ENCODE data around the gene VIL1. TPM values are rescaled to one million over a fixed set of nuclear protein-coding genes. Genes with fewer than 3 reads are reported as not detected.

VIL1 gene
- total and polyA plus RNA-seq, 2 donors from 2014 or later = 9.0 to 10.5 TPM

DNA sequence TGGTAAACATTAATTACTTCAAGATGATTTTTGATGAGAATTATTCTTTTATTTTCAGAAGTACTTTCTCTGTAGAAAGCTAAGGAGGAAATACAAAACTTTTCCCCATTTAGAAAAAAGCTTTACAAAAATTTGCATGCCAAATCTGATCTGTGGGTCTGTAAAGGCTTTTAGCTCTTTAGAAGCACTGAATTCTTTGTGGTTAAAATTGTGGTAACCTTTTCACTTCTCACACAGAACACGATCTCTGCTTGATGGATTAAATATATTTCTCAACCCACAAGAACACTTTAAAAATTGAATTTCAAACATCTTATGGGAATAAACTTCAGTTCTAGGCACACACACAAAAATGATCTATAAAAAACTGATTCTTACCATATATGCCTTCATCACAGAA, 63.7 kb downstream of the VIL1 start:
- Histone ChIP-seq H3K27me3 (ENCODE audit: control insufficient read depth, insufficient read depth, low read length) (no peaks in the 10 kb centered on the region), H3K4me1 (ENCODE audit: control insufficient read depth in 2 of 3, insufficient read depth in 2 of 3, low read depth in 1 of 3, low read length in 3 of 3) (no peaks in the 10 kb centered on the region), H3K9me3 (ENCODE audit: control insufficient read depth in 2 of 3, insufficient read depth in 1 of 3, low read length in 3 of 3) (no peaks in the 10 kb centered on the region), H3K4me3 (ENCODE audit: low read length in 3 of 3) (no peak overlapping the region), H3K27ac (ENCODE audit: low read depth in 2 of 2, low read length in 2 of 2) (no peak overlapping the region), H3K9ac (ENCODE audit: low read length in 3 of 3) (no peak overlapping the region), H3K36me3 (ENCODE audit: control insufficient read depth in 2 of 3, insufficient read depth in 3 of 3, low read length in 3 of 3) (peaks cover 0 to 3% (median 0%) of the 10 kb centered on the region in 3 donors)
- TF ChIP-seq, protein P1, sequence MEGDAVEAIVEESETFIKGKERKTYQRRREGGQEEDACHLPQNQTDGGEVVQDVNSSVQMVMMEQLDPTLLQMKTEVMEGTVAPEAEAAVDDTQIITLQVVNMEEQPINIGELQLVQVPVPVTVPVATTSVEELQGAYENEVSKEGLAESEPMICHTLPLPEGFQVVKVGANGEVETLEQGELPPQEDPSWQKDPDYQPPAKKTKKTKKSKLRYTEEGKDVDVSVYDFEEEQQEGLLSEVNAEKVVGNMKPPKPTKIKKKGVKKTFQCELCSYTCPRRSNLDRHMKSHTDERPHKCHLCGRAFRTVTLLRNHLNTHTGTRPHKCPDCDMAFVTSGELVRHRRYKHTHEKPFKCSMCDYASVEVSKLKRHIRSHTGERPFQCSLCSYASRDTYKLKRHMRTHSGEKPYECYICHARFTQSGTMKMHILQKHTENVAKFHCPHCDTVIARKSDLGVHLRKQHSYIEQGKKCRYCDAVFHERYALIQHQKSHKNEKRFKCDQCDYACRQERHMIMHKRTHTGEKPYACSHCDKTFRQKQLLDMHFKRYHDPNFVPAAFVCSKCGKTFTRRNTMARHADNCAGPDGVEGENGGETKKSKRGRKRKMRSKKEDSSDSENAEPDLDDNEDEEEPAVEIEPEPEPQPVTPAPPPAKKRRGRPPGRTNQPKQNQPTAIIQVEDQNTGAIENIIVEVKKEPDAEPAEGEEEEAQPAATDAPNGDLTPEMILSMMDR (IDR thresholded peaks at IDR 0.05; ENCODE audit: borderline replicate concordance, extremely low read depth, insufficient read depth) = no peak
- DNase-seq = no peak
- intact Hi-C loops (cut with DNase I) = no loop called here
- no peak for FAIRE-seq

DNA sequence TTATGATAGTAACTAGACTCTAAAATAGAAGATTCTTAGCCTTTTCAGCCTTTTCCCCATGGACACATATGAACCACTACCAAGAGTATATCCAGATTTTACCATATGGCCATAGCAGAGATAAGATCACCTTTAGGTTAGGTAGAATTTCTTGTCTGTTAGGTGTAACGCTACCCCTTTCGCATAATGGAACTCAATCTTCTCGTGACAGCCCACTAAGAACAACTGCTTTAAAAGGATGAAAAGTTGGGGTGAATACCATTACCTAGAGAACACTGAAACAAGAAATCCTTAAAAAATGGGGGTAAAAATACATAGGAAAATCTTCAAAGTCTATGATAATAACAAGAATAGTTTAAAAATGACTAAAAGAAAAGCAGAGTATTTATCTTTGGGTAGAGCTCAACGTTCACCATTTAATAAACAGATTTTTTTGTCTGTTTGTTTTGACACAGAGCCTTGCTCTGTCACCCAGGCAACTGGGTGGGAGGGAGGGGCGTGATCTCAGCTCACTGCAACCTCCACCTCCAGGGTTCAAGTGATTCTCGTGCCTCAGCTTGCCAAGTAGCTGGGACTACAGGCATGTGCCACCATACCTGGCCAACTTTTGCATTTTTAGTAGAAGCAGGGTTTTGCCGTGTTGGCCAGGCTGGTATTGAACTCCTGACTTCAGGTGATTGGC, 67.2 kb downstream of the VIL1 start:
- Histone ChIP-seq H3K4me3 (ENCODE audit: low read length in 3 of 3) (no peak overlapping the region), H3K9ac (ENCODE audit: low read length in 3 of 3) (no peak overlapping the region), H3K36me3 (ENCODE audit: control insufficient read depth in 2 of 3, insufficient read depth in 3 of 3, low read length in 3 of 3) (peaks cover 3 to 9% (median 4%) of the 10 kb centered on the region in 3 donors), H3K27me3 (ENCODE audit: control insufficient read depth, insufficient read depth, low read length) (no peaks in the 10 kb centered on the region), H3K27ac (ENCODE audit: low read depth in 2 of 2, low read length in 2 of 2) (no peak overlapping the region), H3K9me3 (ENCODE audit: control insufficient read depth in 2 of 3, insufficient read depth in 1 of 3, low read length in 3 of 3) (no peaks in the 10 kb centered on the region), H3K4me1 (ENCODE audit: control insufficient read depth in 2 of 3, insufficient read depth in 2 of 3, low read depth in 1 of 3, low read length in 3 of 3) (no peaks in the 10 kb centered on the region)
- intact Hi-C loops (cut with DNase I) = no loop called here
- no peak for FAIRE-seq
- DNase-seq = no peak
- TF ChIP-seq, protein P1 (IDR thresholded peaks at IDR 0.05; ENCODE audit: borderline replicate concordance, extremely low read depth, insufficient read depth) = no peak

DNA sequence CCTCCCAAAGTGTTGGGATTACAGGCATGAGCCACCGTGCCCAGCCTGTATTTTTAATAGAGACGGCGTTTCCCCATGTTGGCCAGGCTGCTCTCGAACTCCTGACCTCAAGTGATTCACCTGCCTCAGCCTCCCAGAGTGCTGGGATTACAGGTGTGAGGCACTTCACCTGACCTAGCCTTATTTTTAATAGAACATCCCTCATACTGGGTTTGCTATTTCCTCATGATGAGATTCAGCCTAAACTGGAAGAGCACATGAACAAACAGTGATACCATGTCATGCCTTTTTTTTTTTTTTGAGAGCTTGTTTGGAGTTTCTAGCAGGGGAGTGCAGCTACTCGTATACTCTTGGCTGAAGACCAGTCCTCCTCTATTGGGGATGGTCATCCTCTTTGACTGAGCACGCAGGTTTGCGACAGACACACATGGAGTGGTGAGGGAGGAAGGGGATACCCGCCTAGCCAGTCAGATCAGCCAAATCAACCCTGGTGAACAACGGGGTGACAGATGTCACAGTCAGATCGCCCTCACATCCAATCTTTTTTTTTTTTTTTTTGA, 81.7 kb downstream of the VIL1 start:
- Histone ChIP-seq H3K27me3 (ENCODE audit: control insufficient read depth, insufficient read depth, low read length) (no peaks in the 10 kb centered on the region), H3K27ac (ENCODE audit: low read depth in 2 of 2, low read length in 2 of 2) (no peak overlapping the region), H3K9me3 (ENCODE audit: control insufficient read depth in 2 of 3, insufficient read depth in 1 of 3, low read length in 3 of 3) (no peaks in the 10 kb centered on the region), H3K4me1 (ENCODE audit: control insufficient read depth in 2 of 3, insufficient read depth in 2 of 3, low read depth in 1 of 3, low read length in 3 of 3) (peaks cover 0 to 2% (median 0%) of the 10 kb centered on the region in 3 donors), H3K4me3 (ENCODE audit: low read length in 3 of 3) (no peak overlapping the region), H3K36me3 (ENCODE audit: control insufficient read depth in 2 of 3, insufficient read depth in 3 of 3, low read length in 3 of 3) (peaks cover 0 to 9% (median 0%) of the 10 kb centered on the region in 3 donors), H3K9ac (ENCODE audit: low read length in 3 of 3) (no peak overlapping the region)
- no peak for DNase-seq
- no peak for FAIRE-seq
- intact Hi-C loops (cut with DNase I) = no loop called here
- TF ChIP-seq, protein P1 (IDR thresholded peaks at IDR 0.05; ENCODE audit: borderline replicate concordance, extremely low read depth, insufficient read depth) = no peak

All from kidney (tissue), 14 donors.